GM18519 (cell line): Measurements from ENCODE around the gene EDNRA.
"Not testable (repeated sequence)": the region's sequence is repeated elsewhere in the genome, so short reads cannot be mapped to it uniquely, and the experiment has no call there.

ENCODE experiments used
- ATAC-seq: cut with Tn5 transposase; IDR thresholded peaks from one replicate; pipeline ENCODE4 v1.9.1; 2021; ENCODE audit warnings: mild to moderate bottlenecking, moderate library complexity; ENCODE audit not compliant: unreplicated experiment, low FRiP score

Gene EDNRA

DNA sequence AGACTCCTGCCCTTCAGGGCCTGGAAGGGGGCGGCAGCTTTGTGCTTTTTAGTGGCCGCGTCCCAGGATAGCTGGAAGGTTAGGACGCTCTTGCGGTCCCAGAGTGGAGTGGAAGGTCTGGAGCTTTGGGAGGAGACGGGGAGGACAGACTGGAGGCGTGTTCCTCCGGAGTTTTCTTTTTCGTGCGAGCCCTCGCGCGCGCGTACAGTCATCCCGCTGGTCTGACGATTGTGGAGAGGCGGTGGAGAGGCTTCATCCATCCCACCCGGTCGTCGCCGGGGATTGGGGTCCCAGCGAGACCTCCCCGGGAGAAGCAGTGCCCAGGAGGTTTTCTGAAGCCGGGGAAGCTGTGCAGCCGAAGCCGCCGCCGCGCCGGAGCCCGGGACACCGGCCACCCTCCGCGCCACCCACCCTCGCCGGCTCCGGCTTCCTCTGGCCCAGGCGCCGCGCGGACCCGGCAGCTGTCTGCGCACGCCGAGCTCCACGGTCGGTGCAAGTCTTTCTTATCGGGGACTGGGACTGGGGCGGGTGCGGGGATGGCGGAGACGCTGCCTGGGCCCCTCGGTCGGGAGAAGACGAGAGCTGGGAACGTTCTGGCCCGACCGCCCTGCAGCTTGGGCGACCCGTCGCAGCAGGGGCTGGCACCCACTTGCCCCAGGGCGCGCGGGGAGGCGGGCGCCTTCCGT lies at the start of gene EDNRA:
Gene EDNRA, plus strand, starts transcription at position 207 of the 686 bp plus-strand sequence. CDS start 4,585 bp downstream, outside the sequence.
- no peak for ATAC-seq

DNA sequence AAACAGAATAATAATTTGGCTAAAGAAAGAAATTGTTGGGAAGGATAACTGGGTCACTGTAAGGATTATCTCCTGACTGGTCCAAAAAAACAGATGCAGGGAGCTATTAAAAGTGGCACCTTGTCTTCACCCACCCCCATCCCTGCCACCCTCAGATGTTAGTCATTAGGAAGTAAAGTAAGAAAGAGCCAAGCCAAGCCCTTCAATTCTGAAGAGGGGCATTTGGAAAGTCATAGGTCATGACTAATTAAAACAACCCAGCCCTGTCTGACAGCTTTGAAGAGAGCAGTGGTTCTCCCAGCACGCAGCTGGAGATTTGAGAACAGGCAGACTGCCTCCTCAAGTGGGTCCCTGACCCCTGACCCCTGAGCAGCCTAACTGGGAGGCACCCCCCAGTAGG lies 46.5 kb upstream of the EDNRA start:
- not testable (repeated sequence) for ATAC-seq

DNA sequence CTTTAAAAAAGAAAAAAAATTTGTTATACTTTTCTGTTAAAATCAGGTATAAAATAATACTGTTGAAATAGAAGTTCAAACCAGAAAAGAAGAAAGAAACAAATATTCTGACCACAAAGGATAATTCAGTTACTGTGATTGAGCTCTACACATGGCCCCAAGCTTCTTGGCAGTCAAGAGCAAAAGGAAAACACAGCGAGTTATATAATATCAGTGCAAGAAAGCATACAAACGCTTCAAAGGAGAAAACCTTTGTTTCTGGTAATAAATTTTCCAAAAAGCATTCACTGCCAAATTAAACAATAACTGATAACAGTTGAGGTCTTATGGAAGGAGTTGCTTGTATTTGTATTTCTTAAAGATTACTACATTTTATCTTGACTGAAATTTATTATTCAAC lies 40.5 kb upstream of the EDNRA start:
- ATAC-seq = no peak

DNA sequence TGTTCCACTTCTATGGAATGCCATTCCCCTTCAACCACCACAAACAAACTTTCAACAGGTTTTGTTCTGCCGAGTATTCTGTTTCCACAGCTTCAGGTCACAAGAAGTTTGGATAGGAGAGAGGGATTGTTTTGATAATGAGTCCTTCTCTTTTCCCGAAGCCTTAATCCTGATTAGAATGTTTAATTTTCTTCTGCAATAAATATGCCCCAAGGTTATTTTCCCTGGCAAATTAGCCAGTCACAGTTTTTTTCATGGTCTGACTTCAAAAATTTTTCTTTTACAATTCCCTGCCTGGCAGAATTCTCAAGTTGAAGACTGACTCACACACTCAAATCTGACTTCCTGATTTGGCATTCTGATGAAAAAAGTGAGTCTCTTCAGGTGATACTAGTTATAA lies 33.1 kb upstream of the EDNRA start:
- no peak for ATAC-seq

DNA sequence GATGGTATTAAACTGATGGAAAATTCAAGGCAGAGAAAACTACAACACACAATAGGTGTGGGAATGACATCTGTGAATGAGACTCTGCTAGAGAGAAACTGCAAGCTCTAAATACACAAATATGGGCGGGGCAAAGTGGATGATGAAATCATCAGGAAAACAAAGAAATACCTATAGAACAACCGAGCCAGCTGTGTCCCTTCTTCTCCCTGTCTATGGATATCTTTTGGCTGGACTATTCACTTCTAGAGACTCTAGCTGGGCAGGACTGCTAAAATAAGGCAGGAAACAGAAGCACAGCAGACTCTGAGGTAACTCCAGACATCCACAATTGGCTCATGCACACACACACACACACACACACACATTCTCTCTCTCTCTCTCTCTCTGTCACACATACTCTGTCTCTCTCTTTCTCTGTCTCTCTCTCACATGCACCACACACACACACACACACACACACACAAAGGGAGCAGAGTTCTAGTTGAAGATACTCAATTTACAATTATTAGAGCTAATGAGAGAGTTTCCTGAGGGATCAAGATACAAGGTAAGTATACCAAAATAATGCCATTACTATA lies 27.2 kb upstream of the EDNRA start:
- ATAC-seq = no peak

DNA sequence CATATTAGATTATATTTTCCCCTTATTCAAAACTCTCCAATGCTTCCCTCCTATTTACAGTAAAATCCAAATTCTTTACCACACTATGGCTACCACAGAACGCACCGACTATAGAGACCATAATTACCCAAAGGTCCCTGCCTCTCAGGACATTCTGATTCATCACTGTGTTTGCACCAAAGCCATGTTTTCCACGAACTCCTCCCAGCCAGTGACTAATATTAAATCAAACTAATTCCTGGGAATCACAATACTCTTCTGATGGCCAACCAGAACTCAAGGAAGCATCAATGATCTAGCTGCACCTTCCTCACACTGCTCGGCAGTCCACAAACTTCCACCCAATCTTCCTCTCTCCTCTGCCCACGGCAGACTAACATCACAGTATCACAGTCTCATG lies 24.2 kb upstream of the EDNRA start:
- no peak for ATAC-seq

DNA sequence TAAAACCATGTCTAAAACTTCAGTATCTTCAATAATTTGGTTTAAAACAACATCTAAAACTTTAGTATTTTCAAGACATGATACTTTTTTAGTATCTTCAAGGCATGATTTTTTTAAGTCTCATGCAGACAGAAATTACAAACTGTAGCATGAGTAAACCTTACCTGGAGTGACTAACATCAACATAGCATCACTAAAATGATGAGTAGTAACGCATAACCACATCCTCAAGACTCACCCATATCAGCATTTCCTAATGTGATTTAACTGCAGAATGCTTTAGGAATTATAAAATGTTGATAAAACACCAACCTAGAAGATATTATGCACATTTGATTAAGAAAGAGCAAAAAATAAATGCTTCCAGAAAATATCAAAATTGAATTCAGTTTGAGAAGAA lies 19.7 kb upstream of the EDNRA start:
- ATAC-seq = no peak

DNA sequence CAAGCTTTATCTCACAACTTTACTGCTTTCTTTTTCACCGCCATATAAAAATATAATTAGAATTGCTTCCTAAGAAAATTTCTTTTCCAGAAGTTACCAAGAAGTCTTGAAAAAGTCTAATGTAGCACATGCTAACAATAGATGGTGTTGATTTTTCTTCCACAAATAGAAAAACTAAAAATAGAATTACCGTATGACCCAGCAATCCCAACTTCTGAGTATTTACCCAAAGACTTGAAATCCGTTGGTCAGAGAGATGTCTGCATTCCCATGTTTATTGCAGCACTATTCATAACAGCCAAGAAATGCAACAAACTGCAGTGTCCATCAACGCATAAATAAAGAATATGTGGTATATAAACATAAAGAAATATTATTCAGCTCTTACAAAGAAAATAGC lies 17.8 kb upstream of the EDNRA start:
- ATAC-seq = no peak

DNA sequence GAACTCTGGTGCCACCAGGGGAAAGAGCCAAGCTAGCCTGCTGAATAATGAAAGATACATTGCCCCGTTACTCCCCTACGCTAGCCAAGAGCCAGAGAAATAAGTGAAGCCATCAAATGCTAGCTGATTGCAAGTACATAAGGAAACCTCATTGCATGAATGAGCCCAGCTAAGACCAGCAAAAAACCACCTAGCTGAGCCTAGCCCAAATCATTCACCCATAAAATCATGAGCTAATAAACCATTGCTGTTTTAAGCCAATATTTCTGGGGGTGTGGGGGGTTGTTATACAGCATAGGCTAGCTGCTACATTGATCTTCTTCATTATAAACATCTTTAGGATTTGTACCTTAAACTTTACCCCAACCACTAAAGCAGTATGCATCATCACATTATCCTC lies 15.4 kb upstream of the EDNRA start:
- no peak for ATAC-seq

DNA sequence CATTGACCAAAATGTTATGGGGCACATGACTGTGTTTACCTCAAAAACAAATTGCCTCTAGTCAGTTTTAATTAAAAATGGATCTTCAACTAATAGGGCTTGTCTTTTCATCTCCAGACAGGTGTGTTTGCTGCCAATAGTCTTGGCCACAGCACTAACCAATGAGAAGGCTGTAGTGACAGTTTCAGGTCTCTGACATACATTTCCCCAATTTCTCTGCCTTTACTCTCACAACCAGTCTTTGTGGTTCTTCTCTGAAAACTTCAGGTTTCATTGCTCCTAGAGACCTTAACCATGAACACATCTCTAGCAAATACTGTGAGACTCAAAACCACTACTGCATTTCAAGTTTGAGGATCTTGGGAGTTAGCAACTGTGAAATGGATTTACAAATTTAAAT lies 3.5 kb upstream of the EDNRA start:
- ATAC-seq = peak; percentile 73

DNA sequence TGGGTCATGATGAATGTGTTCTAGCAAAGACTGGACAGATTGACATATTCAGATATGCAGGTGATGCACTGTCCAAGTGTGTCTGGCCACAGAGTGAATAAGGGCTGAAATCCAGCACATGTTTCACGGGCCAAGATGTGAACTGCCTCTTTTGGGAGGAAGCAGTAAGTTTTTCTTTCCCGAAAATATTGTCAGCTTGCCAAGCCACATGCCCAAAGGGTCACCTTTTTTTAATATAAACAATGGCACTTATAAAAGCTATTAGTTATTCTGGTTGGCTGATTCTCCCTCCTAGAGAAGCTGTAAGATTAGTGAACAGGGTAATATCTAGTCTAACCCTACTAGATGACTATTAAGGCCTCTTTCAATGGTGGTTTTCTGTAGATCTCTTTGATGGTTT lies 1.5 kb upstream of the EDNRA start:
- ATAC-seq = no peak

DNA sequence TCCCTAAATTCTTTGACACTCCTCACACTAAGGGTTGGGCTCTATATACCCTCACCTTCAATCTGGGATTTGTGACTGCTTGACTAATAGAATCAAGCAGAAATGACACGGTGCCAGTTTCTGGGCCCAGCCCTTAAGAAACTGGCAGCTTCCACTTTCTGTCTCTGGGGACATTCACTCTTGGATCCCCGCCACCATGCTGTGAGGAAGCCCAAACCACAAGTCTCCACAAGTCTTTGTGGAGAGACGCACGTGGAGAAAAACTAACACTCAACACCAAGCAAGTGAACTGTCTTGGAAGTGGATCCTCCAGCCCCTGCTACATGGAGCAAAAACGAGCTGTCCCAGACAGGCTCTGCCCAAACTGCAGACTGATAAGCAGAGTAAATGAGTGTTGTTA lies 1.1 kb upstream of the EDNRA start:
- ATAC-seq = no peak

DNA sequence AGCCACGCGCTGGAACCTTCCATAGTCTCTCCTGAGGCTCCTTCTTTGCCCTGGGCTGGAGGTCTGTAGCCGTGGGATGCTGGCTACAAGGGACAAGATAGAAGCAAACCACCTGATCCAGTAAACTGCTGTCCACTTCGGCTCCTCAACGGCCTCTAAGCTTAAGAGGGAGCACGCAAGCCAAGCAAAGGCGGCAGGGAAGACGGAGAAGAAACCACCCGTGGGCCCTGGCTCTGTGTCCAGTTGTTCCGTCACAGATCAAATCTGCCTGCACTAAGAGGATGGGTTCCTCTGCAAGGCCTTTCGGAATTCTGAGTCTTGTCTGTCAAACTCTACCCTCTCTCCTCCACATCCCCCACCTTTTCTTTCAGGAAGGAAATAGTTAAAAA lies 401 bp upstream of the EDNRA start:
- no peak for ATAC-seq

DNA sequence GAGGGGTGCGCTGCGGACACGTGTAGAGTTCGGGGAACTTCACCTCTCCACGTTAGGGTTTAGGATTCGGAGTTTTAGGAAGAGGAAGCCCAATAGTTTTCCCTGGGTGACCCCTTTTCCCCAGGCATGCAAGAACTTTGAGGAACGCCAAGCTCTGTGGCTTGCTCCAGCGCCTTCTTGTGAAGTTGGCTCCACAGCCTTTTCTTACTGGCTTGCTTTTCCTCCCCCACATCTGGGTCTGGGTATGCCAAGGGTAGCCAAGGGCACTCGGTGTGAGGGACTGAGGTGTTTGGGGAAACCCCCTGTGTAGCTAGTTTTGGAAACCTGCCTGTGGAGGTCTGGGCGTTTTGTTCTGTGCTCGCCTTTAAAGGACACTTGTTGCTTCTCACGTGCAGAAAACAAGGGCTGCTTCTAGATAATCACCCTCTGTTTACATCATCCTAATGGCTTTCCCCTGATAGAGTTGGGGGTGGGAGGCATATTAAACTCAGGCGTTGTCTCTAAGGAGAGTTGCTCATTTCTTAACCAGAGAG lies 746 bp downstream of the EDNRA start:
- ATAC-seq = no peak

DNA sequence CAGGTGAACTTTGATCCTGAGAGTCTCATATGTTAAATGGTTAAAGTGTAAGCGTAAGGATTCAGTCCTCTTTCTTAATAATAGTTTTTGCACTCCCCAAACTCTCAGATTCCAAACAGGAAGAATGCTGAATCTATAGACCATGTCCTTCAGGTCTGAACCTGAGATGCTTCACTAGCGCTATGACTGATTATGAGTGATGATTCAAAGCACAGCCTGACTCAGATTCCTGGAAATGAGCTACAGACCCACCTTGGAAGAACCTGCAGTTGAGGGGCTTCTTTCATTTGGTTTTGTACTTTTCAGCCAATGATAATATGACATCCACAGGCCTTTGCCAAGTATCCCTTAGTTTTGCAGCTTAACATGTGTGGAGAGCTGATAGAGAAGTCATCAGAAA lies 1.4 kb downstream of the EDNRA start:
- ATAC-seq = no peak

DNA sequence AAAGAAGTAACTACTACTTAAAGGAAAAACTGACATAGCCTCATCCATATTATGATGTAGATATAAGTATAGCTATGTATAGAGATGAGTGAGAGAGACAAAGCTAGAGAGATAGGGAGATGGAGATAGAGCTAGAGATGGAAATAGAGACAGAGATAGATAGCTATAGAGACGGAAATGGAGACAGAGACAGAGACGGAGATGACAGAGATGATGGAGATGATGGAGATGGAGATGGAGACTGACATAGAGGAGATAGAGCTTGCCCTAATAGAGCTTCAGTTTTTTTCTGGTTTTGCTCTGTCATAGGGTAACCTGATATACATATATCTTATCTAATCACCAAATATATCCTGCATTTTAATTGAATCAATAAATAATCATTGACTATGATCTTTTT lies 4.3 kb downstream of the EDNRA start:
- no peak for ATAC-seq

DNA sequence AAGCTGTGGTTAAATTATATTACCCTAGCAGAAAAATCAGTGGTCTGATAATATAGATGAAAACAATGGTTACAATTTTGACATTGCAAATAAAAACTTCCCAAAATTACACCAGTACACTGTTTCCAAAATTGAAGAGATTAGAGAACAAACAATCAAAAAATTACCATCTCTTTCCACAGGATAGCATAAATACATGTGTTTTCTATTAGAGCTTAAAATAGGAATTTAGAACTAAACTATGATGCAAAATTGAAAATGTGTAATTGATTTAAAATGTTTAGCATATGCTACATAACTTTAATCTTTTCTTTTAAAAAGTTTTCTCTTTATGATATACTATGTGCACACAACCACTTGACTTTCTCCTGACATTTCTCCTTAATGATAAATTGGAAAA lies 6.7 kb downstream of the EDNRA start:
- no peak for ATAC-seq

DNA sequence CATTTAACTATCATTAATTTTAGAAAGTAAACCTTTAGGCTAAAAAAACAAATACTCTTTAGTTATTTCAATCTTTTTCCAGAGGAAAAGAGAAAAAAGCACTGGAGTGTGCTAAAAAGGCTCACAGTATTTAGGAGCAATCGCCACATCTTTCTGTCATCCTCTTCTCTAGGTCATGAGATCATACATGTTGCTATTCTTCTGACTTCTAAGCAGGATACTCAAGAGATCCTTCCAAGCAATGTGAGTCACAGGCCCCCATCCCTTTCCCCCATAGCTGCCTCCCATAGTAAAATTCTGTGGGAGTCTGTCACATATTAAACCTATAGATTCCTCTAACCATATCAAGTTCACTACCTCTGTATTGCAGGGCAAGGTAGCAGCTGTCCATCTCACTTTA lies 7.7 kb downstream of the EDNRA start:
- no peak for ATAC-seq

DNA sequence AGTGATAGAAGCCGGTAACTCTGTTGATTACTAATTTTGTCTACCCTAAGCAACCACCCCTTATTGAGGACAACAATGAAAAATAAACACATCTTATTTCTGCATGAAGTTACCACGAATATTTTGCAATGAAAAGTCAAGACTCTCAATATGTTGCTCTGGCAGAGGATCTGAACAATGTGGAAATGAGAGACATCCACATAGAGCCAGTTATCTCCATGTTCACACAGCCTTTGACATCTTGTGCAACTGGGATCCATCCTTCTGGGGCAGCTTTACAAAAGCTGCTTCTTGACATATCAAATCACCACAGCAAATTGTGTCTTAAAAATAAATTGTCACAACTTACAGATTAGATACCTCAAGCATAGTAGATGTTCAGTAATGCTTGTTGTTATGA lies 10.2 kb downstream of the EDNRA start:
- ATAC-seq = no peak

DNA sequence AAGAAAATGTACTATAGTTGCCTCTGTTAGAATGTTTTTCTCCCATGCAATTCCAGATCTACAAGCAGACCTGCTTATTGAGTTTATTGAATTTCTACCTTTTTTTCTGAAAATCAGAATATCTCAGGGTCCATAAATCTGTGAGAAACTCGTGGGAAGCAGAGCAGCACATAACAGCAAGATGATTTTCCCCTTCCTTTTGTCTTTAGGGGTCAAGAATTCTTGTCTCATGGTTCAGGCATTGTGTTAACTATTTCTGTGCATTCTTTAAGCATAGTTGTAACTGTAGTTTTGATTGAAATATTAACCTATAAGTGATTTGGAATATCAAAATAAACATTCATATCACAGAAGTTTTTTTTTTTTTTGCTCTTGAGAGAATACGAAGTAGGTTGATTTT lies 11.4 kb downstream of the EDNRA start:
- ATAC-seq = no peak

DNA sequence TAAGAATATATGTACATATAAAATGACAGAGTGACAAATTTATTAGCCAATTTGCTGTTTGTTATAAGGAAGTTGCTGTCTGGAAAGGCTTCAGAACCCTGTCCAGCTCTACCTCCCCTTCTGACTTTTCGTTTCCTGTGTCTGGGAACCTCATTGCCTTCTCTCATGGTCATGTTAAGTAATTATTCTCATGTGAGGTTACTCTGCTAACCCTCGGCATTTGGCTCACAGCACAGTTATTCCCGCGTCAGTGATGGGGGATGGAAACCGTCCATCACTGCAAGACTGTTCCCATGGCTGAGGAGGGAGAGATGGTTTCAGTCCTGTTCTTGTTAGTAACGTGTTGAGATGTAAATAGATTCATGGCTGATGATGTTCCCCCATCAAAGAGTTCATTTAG lies 11.9 kb downstream of the EDNRA start:
- ATAC-seq = no peak

DNA sequence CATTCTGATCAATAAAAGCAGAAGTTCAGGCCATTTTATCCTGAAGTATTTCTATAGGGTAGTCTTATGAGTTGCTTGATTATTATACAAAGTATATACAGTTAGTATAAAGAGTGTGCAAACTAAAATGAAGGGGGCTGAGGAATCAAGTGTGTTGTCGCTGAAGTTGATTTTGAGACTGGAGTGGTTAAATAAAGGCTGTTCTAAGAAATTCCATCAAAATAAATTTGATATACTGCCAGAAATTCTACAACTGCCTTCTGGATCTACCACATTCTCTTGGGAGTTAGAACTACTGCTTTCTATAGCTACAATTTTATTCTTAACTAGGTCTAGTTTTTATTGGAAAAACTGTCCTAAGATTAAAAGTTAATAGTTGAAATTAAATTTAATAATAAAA lies 12.4 kb downstream of the EDNRA start:
- ATAC-seq = no peak
